HepG2 (cell line): Measurements from ENCODE around the gene PMPCB. TPM values are rescaled to one million over a fixed set of nuclear protein-coding genes. Genes with fewer than 3 reads are reported as not detected.

ENCODE experiments used
- GFI1 ChIP-seq: sonication (generic); formaldehyde crosslinking; IDR thresholded peaks from 2 replicates; pipeline ENCODE4 v1.5.0; 2020; ENCODE audit warnings: missing genetic modification reagents, mild to moderate bottlenecking, borderline replicate concordance
- HIVEP1 ChIP-seq: sonication (generic); formaldehyde crosslinking; IDR thresholded peaks from 2 replicates; pipeline ENCODE4 v1.4.0; 2020; ENCODE audit warnings: mild to moderate bottlenecking, missing genetic modification reagents
- HOXA3 ChIP-seq: sonication (generic); formaldehyde crosslinking; IDR thresholded peaks from 2 replicates; pipeline ENCODE4 v1.5.0; 2020; ENCODE audit warnings: missing genetic modification reagents
- JUND ChIP-seq: sonication (generic); formaldehyde crosslinking; IDR thresholded peaks from 2 replicates; pipeline ENCODE4 v1.8.0; 2022; ENCODE audit warnings: mild to moderate bottlenecking, missing genetic modification reagents
- PAF1 ChIP-seq: IDR thresholded peaks from 2 replicates; pipeline ENCODE4 v1.6.1; 2016; ENCODE audit warnings: missing genetic modification reagents, missing compliant biosample characterization
- SALL1 ChIP-seq: sonication (generic); formaldehyde crosslinking; IDR thresholded peaks from 2 replicates; pipeline ENCODE4 v1.8.0; 2022; ENCODE audit warnings: mild to moderate bottlenecking, missing genetic modification reagents
- SIX4 ChIP-seq: sonication (generic); formaldehyde crosslinking; IDR thresholded peaks from 2 replicates; pipeline ENCODE4 v1.4.0; 2020; ENCODE audit warnings: missing genetic modification reagents
- SKI ChIP-seq: fragments of 450-650 bp; IDR thresholded peaks from one replicate; pipeline ENCODE4 v1.6.1; 2018; ENCODE audit warnings: mild to moderate bottlenecking; ENCODE audit not compliant: partially characterized antibody
- XBP1 ChIP-seq: sonication (generic); formaldehyde crosslinking; IDR thresholded peaks from 2 replicates; pipeline ENCODE4 v1.5.0; 2020; ENCODE audit warnings: missing genetic modification reagents
- YEATS4 ChIP-seq: sonication (generic); formaldehyde crosslinking; IDR thresholded peaks from 2 replicates; pipeline ENCODE4 v1.4.0; 2020; ENCODE audit warnings: missing genetic modification reagents, borderline replicate concordance
- ZBTB21 ChIP-seq: sonication (generic); formaldehyde crosslinking; IDR thresholded peaks from 2 replicates; pipeline ENCODE4 v1.4.0; 2020; ENCODE audit warnings: missing genetic modification reagents
- ZFP36L2 ChIP-seq: sonication (generic); formaldehyde crosslinking; IDR thresholded peaks from 2 replicates; pipeline ENCODE4 v1.4.0; 2020; ENCODE audit warnings: missing genetic modification reagents
- ZNF615 ChIP-seq: sonication (generic); formaldehyde crosslinking; IDR thresholded peaks from 2 replicates; pipeline ENCODE4 v1.5.0; 2020; ENCODE audit warnings: mild to moderate bottlenecking, missing genetic modification reagents, borderline replicate concordance
- ZNF619 ChIP-seq: sonication (generic); formaldehyde crosslinking; IDR thresholded peaks from 2 replicates; pipeline ENCODE4 v1.4.0; 2020; ENCODE audit warnings: mild to moderate bottlenecking, missing genetic modification reagents
- ZNF703 ChIP-seq: sonication (generic); formaldehyde crosslinking; IDR thresholded peaks from 2 replicates; pipeline ENCODE4 v1.5.1; 2020; ENCODE audit warnings: missing genetic modification reagents, mild to moderate bottlenecking, moderate library complexity, borderline replicate concordance
- ZZZ3 ChIP-seq: sonication (generic); formaldehyde crosslinking; IDR thresholded peaks from 2 replicates; pipeline ENCODE4 v1.4.0; 2020; ENCODE audit warnings: missing genetic modification reagents, mild to moderate bottlenecking, borderline replicate concordance
- polyA plus RNA-seq, 8 experiments: library from polyadenylated mRNA; depleted of rRNA in 3 of 8; stranded (reverse) in 7 of 8; unstranded in 1 of 8; fragments of >200 nt; fragmentation: Illumina TruSeq in 4 of 8; extraction: Trizol in 4 of 8; gene quantifications; 2 replicates each; pipeline versions ENCODE4 v1.2.1 to v1.2.3, GENCODE V29; 2011 to 2016; ENCODE audit warnings: low read depth in 4 of 8, missing spikeins in 1 of 8, mixed read lengths in 1 of 8; ENCODE audit not compliant: insufficient read depth in 1 of 8
- total RNA-seq, 5 experiments: library from RNA; depleted of rRNA; stranded (reverse); fragments of >200 nt; fragmentation: Illumina TruSeq; extraction: Trizol; gene quantifications; 2 replicates each; pipeline ENCODE4 v1.2.3, GENCODE V29; 2016; ENCODE audit warnings: low read depth in 1 of 5
- TF ChIP-seq, protein P1 (sequence below): sonication (generic); formaldehyde crosslinking; IDR thresholded peaks from 2 replicates; pipeline ENCODE4 v1.4.0; 2020; ENCODE audit warnings: missing genetic modification reagents, borderline replicate concordance
- TF ChIP-seq, protein P2 (sequence below): sonication (generic); formaldehyde crosslinking; IDR thresholded peaks from 2 replicates; pipeline ENCODE4 v1.5.0; 2020; ENCODE audit warnings: mild to moderate bottlenecking, missing genetic modification reagents, borderline replicate concordance
- TF ChIP-seq, protein P3 (sequence below): sonication (generic); formaldehyde crosslinking; IDR thresholded peaks from 2 replicates; pipeline ENCODE4 v1.4.0; 2020; ENCODE audit warnings: missing genetic modification reagents, borderline replicate concordance

The PMPCB gene
- total and polyA plus RNA-seq, 2 of the 13 experiments (the other 11 are each of a cell fraction or from before 2014, with no cell fraction given) = 80.8 to 124 TPM

DNA sequence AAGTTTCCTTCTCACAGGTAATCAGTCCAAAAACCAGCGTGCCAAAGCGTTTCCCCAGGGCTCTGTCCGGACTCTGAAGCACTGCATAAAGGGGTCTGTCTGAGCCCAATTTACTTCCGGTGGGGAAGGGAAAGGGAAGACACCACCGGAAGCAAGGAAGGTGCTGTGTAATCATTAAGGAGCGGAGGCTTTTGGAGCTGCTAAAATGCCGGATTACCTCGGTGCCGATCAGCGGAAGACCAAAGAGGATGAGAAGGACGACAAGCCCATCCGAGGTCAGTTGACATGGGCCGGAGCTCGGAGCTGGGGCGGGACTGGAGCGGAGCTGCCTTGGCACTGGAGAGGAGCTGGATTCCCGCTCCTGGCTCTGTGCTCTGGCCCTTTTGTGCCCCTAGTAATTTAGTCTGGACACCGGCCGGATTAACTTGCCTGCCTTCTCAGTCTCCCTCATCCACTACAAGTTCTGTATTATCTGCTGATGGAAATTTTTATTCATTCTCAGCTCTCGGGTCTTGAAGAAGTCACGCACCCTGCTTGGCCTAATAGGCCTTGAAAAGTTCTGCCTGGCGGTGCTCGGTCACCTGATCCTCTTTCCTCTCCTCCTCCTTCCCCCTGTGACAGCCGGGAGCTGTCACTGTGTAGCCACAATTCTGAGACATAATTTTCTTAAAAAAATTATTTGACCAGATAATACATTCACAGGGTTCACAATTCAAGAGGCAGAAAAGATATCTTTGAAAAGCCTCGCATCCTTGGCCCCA, 50.5 kb downstream of the PMPCB start, which contains the start of gene PSMC2 (continued):
- no peak for TF ChIP-seq HIVEP1 (CRISPR knock-in tag)
- 0 out of 2 replicates have a peak, but pooled peaks have one; percentile 78 for TF ChIP-seq ZNF615 (CRISPR knock-in tag)
- TF ChIP-seq ZNF703 = no peak
- TF ChIP-seq ZFP36L2 (CRISPR knock-in tag) = no peak
- TF ChIP-seq PAF1 = no peak
- no peak for TF ChIP-seq ZNF619 (CRISPR knock-in tag)
- peak; percentile 67 for TF ChIP-seq SALL1 (CRISPR knock-in tag)
- peak; percentile 75 for TF ChIP-seq HOXA3
- TF ChIP-seq ZBTB21 (CRISPR knock-in tag) = no peak
- TF ChIP-seq, protein P1, sequence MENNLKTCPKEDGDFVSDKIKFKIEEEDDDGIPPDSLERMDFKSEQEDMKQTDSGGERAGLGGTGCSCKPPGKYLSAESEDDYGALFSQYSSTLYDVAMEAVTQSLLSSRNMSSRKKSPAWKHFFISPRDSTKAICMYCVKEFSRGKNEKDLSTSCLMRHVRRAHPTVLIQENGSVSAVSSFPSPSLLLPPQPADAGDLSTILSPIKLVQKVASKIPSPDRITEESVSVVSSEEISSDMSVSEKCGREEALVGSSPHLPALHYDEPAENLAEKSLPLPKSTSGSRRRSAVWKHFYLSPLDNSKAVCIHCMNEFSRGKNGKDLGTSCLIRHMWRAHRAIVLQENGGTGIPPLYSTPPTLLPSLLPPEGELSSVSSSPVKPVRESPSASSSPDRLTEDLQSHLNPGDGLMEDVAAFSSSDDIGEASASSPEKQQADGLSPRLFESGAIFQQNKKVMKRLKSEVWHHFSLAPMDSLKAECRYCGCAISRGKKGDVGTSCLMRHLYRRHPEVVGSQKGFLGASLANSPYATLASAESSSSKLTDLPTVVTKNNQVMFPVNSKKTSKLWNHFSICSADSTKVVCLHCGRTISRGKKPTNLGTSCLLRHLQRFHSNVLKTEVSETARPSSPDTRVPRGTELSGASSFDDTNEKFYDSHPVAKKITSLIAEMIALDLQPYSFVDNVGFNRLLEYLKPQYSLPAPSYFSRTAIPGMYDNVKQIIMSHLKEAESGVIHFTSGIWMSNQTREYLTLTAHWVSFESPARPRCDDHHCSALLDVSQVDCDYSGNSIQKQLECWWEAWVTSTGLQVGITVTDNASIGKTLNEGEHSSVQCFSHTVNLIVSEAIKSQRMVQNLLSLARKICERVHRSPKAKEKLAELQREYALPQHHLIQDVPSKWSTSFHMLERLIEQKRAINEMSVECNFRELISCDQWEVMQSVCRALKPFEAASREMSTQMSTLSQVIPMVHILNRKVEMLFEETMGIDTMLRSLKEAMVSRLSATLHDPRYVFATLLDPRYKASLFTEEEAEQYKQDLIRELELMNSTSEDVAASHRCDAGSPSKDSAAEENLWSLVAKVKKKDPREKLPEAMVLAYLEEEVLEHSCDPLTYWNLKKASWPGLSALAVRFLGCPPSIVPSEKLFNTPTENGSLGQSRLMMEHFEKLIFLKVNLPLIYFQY (CRISPR knock-in tag) = no peak; the same call in 1 of the 2 replicates
- TF ChIP-seq SIX4 = 0 out of 2 replicates have a peak, but pooled peaks have one; percentile 38
- TF ChIP-seq, protein P2, sequence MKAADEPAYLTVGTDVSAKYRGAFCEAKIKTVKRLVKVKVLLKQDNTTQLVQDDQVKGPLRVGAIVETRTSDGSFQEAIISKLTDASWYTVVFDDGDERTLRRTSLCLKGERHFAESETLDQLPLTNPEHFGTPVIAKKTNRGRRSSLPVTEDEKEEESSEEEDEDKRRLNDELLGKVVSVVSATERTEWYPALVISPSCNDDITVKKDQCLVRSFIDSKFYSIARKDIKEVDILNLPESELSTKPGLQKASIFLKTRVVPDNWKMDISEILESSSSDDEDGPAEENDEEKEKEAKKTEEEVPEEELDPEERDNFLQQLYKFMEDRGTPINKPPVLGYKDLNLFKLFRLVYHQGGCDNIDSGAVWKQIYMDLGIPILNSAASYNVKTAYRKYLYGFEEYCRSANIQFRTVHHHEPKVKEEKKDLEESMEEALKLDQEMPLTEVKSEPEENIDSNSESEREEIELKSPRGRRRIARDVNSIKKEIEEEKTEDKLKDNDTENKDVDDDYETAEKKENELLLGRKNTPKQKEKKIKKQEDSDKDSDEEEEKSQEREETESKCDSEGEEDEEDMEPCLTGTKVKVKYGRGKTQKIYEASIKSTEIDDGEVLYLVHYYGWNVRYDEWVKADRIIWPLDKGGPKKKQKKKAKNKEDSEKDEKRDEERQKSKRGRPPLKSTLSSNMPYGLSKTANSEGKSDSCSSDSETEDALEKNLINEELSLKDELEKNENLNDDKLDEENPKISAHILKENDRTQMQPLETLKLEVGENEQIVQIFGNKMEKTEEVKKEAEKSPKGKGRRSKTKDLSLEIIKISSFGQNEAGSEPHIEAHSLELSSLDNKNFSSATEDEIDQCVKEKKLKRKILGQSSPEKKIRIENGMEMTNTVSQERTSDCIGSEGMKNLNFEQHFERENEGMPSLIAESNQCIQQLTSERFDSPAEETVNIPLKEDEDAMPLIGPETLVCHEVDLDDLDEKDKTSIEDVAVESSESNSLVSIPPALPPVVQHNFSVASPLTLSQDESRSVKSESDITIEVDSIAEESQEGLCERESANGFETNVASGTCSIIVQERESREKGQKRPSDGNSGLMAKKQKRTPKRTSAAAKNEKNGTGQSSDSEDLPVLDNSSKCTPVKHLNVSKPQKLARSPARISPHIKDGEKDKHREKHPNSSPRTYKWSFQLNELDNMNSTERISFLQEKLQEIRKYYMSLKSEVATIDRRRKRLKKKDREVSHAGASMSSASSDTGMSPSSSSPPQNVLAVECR (CRISPR knock-in tag) = peak; percentile 92
- TF ChIP-seq SKI = no peak
- TF ChIP-seq JUND = no peak
- TF ChIP-seq ZZZ3 (CRISPR knock-in tag) = peak; percentile 64; the same call in 1 of the 2 replicates
- TF ChIP-seq YEATS4 = peak; percentile 92
- TF ChIP-seq XBP1 = no peak
- TF ChIP-seq, protein P3, sequence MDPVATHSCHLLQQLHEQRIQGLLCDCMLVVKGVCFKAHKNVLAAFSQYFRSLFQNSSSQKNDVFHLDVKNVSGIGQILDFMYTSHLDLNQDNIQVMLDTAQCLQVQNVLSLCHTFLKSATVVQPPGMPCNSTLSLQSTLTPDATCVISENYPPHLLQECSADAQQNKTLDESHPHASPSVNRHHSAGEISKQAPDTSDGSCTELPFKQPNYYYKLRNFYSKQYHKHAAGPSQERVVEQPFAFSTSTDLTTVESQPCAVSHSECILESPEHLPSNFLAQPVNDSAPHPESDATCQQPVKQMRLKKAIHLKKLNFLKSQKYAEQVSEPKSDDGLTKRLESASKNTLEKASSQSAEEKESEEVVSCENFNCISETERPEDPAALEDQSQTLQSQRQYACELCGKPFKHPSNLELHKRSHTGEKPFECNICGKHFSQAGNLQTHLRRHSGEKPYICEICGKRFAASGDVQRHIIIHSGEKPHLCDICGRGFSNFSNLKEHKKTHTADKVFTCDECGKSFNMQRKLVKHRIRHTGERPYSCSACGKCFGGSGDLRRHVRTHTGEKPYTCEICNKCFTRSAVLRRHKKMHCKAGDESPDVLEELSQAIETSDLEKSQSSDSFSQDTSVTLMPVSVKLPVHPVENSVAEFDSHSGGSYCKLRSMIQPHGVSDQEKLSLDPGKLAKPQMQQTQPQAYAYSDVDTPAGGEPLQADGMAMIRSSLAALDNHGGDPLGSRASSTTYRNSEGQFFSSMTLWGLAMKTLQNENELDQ (CRISPR knock-in tag) = no peak
- TF ChIP-seq GFI1 (CRISPR knock-in tag) = 0 out of 2 replicates have a peak, but pooled peaks have one; percentile 29
